Effector CD4-positive, alpha-beta T cell (primary cell): ENCODE results near the gene PAFAH1B1.
"Not testable (repeated sequence)": the region's sequence is repeated elsewhere in the genome, so short reads cannot be mapped to it uniquely, and the experiment has no call there.

Source experiments
- DNase-seq: peaks from one replicate; pipeline ENCODE4 v3.0.0-alpha.2; 2020

PAFAH1B1 gene

GRCh38 chr17:2636169-2636930 is 42.9 kb downstream of the PAFAH1B1 start:
- no peak for DNase-seq

- no peak for DNase-seq
These were observed 44.0 kb downstream of the PAFAH1B1 start for GRCh38 chr17:2637422-2637821.

GRCh38 chr17:2644971-2645370 is 51.5 kb downstream of the PAFAH1B1 start:
- no peak for DNase-seq

- DNase-seq: no peak
These were observed 54.5 kb downstream of the PAFAH1B1 start for GRCh38 chr17:2647957-2648356.

GRCh38 chr17:2649191-2649590 is 55.7 kb downstream of the PAFAH1B1 start:
- DNase-seq: no peak

- not testable (repeated sequence) for DNase-seq
These were observed 59.5 kb downstream of the PAFAH1B1 start for GRCh38 chr17:2652911-2653310.

GRCh38 chr17:2655546-2655945 is 62.1 kb downstream of the PAFAH1B1 start:
- DNase-seq: no peak

- no peak for DNase-seq
These were observed 62.8 kb downstream of the PAFAH1B1 start for GRCh38 chr17:2656283-2656682.

GRCh38 chr17:2659337-2659736 is 65.9 kb downstream of the PAFAH1B1 start:
- not testable (repeated sequence) for DNase-seq

- DNase-seq: not testable (repeated sequence)
These were observed 67.0 kb downstream of the PAFAH1B1 start for GRCh38 chr17:2660410-2660809.

GRCh38 chr17:2672026-2672425 is 78.6 kb downstream of the PAFAH1B1 start:
- DNase-seq: no peak

GRCh38 chr17:2679247-2679646 is 85.8 kb downstream of the PAFAH1B1 start:
- not testable (repeated sequence) for DNase-seq

GRCh38 chr17:2680961-2681360 is 87.5 kb downstream of the PAFAH1B1 start:
- DNase-seq: no peak

GRCh38 chr17:2681650-2682049 is 88.2 kb downstream of the PAFAH1B1 start:
- DNase-seq: no peak

GRCh38 chr17:2682176-2682938 is 88.9 kb downstream of the PAFAH1B1 start:
- DNase-seq: no peak

- DNase-seq: no peak
These were observed 90.5 kb downstream of the PAFAH1B1 start for GRCh38 chr17:2683912-2684311.

GRCh38 chr17:2684549-2684948 is 91.1 kb downstream of the PAFAH1B1 start:
- DNase-seq: no peak

GRCh38 chr17:2685696-2686095 is 92.2 kb downstream of the PAFAH1B1 start:
- no peak for DNase-seq

- no peak for DNase-seq
These were observed 93.6 kb downstream of the PAFAH1B1 start for GRCh38 chr17:2687074-2687418.

- DNase-seq: no peak
These were observed 95.2 kb downstream of the PAFAH1B1 start for GRCh38 chr17:2688351-2689342.

GRCh38 chr17:2689411-2690164 is 96.1 kb downstream of the PAFAH1B1 start:
- DNase-seq: no peak
